Medulla oblongata (tissue), 1 donor: ENCODE measurements around the gene ACSS3.
A peak's percentile ranks its signal among the peaks of the same experiment; 100 is the strongest.
"Not testable (repeated sequence)": the region's sequence is repeated elsewhere in the genome, so short reads cannot be mapped to it uniquely, and the experiment has no call there.

ENCODE experiments used
- DNase-seq: peaks from one replicate; pipeline ENCODE4 v3.0.0-alpha.2; 2015; ENCODE audit errors: extremely low spot score

Gene ACSS3, protein sequence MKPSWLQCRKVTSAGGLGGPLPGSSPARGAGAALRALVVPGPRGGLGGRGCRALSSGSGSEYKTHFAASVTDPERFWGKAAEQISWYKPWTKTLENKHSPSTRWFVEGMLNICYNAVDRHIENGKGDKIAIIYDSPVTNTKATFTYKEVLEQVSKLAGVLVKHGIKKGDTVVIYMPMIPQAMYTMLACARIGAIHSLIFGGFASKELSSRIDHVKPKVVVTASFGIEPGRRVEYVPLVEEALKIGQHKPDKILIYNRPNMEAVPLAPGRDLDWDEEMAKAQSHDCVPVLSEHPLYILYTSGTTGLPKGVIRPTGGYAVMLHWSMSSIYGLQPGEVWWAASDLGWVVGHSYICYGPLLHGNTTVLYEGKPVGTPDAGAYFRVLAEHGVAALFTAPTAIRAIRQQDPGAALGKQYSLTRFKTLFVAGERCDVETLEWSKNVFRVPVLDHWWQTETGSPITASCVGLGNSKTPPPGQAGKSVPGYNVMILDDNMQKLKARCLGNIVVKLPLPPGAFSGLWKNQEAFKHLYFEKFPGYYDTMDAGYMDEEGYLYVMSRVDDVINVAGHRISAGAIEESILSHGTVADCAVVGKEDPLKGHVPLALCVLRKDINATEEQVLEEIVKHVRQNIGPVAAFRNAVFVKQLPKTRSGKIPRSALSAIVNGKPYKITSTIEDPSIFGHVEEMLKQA

GRCh38 chr12:81077686-81078441, at the start of gene ACSS3:
ACSS3 (plus strand) TSS chr12:81078079; CDS start chr12:81078121, 42 bp downstream.
- peak; percentile 69 for DNase-seq

GRCh38 chr12:81034926-81035325, 43.0 kb upstream of the ACSS3 start:
- DNase-seq = no peak

DNA sequence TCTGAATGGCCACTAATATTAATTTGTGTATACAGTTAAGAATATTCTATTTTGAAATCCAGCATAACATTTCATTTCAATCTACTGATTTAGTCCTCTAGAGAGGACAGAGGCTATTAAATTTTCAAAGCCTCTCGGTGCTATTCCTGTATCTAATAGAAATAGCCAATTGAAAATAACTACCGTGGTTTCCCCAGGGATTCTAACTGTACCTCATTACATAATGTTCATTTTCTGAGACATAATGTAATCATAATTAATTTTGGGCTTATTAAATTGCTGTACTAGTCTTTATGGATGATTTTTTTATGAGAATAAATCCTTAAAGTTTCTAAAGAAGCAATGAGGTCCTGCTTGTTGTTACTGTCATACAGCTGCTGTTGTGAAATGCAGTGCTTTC, 38.6 kb upstream of the ACSS3 start:
- DNase-seq = no peak

DNA sequence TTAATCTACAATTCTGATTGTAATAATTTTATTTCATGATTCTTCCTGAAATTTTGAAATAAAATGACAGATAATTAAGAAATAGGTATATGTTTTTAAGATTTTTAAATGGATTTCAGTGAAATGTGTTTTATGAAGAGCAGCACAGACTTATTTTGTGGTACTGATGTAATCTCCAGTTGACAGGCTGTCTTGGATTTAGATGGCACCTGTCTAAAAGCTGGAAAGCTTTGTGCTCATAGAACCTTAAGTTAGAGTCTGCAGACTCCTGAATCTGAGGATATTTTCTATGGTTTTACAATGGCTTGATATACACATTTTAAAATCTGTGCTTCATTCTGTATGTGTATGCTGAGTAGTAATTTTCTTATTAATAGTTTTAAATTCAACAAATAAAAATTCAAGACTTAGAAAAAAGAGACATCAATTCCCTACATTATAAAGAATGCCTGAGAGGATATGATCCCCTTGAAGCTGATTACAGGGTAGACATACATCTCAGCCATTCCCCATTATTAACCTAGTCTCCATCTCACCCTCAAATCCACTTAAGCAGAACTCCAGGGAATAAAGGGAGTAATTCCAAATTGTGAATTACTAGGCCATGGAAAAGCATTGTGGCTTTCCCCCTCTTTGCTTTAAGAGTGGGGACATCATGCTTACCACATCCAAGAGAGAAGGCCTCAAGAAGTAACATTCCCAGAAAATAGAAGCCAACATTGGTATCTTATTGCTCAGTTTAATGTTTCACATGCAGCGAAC, 33.7 kb upstream of the ACSS3 start:
- DNase-seq = no peak

GRCh38 chr12:81064971-81065370, 12.9 kb upstream of the ACSS3 start:
- not testable (repeated sequence) for DNase-seq

GRCh38 chr12:81070846-81071245, 7.0 kb upstream of the ACSS3 start:
- no peak for DNase-seq

DNA sequence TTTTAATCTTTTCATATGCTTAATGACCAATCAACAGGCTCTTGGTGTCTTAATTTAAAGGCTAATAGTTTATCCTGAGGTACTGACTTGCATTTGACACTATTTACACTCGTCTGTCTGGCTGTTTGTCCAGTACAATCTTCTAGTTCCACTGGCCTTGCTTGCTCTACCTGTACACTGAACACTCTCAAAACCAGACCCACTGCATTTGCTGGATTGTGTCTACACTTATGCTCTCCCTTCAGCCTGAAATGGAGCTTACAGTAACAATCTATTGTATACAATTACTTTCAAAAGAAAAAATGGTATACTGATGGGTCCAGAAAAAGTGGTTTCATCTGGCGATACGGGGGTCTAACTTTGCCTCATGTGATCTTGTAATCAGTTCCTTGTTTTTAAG, 2.3 kb upstream of the ACSS3 start:
- DNase-seq = no peak

DNA sequence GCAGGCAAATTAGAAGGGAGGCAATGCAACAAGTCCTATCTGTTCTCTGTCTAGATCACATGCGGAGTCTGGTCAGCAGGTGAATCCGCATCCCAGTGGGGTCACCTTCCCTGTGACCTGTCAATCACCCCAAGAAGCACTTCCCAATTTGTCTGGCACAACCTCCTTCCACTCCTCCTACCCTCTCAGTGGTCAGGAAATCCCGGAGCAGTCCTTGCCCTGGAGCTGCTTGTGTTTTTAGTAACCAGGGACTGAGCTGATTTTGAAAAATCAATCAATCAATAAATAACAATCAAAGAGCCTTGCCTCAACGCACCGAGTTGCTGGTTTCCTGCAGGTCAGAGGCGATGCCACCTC, 572 bp upstream of the ACSS3 start:
- DNase-seq = peak; percentile 71

GRCh38 chr12:81078469-81079196, 754 bp downstream of the ACSS3 start:
- peak; percentile 18 for DNase-seq

GRCh38 chr12:81079280-81080076, 1.6 kb downstream of the ACSS3 start:
- DNase-seq = no peak

DNA sequence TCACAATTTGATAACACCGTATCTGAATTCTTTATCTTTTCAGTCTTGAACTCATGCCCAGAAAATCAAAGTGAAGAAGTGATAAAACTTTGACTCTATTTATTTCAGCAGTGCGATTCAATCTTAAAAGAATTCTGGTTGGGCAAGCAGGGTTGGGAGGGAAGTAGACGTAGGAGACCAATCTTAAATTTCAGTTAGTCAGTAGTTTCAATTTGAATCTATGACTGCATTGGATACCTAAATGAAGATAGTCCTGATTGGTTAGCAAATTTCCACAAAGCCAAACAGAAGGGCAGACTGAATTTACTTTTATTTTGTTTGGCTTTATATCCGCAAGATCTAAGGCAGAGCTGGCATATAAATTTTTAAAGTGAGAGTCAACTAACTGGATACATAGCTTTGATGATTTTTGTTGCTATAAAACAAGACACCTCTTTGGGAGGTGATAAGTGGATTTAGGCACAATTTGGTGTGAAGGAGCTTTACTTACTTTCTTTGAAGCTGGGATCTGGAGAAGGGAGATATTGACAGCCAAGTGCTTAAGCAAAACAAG, 2.6 kb downstream of the ACSS3 start:
- DNase-seq = no peak

- DNase-seq = no peak
These were observed 3.8 kb downstream of the ACSS3 start for GRCh38 chr12:81081726-81082125.

DNA sequence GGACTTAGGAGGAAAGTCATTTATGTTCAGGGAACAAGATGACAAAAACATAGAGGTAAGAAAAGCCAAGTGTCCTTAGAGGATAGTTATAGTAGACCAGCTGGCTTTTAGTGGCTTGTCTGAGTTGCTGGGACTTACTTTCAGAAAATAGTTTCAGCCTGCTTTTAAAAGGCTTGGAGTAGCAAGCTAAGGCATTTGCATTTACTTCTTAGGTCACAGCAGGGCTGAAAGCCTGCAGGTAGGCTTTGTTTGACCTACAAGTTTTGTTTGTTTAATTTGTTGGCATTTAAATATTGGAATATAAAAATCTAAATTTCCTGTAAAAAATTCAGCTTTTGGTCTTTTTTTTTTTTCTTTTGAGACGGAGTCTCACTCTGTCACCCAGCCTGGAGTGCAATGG, 5.1 kb downstream of the ACSS3 start:
- no peak for DNase-seq

- no peak for DNase-seq
These were observed 6.1 kb downstream of the ACSS3 start for GRCh38 chr12:81083906-81084513.

GRCh38 chr12:81084811-81085350, 7.0 kb downstream of the ACSS3 start:
- DNase-seq = peak; percentile 8

DNA sequence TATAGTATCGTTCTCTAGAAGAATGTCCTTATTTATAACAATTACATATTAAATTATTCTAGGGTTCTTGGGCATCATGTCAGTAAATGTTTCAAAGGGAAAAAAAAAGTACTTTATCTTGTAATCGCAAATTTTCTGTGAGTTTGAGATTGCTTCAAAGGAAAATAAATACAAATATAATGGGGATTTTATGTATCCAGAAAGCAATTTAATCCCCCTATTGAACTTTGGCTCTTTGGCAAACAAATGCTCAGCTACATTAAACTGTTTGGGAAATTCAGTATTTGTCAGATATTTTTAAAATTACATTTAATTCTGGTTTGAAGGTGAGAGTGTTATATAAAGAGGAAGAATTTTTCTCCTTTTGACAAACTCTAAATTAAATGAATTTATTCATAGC, 8.0 kb downstream of the ACSS3 start:
- no peak for DNase-seq

GRCh38 chr12:81086342-81086741, 8.5 kb downstream of the ACSS3 start:
- no peak for DNase-seq

DNA sequence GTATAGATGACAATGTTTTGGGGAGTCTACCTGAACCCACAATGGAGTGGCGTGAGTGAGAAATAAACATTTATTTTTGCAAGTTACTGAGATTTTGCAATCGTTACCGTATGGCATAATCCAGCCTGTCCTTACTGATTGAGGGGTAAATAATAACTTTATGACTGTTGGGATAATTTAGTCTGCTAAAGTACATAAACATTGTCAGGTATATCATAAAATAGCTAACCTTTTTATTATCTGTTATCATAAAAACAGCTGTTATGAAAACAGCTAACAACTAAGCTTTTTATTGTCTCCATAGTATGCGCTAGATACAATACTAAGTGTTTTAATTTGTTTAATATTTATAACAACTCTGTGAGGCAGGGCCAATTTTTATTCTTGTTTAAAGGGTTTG, 10.3 kb downstream of the ACSS3 start:
- DNase-seq = no peak

GRCh38 chr12:81089412-81089811, 11.5 kb downstream of the ACSS3 start:
- DNase-seq = no peak
